Central memory CD8-positive, alpha-beta T cell (primary cell): ENCODE results near the gene CACNA1S.

Experiments used
- ATAC-seq: fragments of 150-1000 bp; cut with Tn5 transposase; replicated peaks from 2 replicates; pipeline ENCODE4 v1.10.0; 2022; ENCODE audit warnings: mild to moderate bottlenecking, moderate FRiP score, moderate number of reproducible peaks; ENCODE audit not compliant: poor library complexity, severe bottlenecking; ENCODE audit errors: extremely low read depth
- DNase-seq, 2 donors: peaks; one replicate each; pipeline ENCODE4 v3.0.0; 2021; ENCODE audit warnings: low spot score in 2 of 2
- H3K27ac Mint-ChIP-seq: one replicate; pipeline ENCODE4 v1.8.0; 2022; ENCODE audit warnings: low read depth, mild to moderate bottlenecking, moderate library complexity, mixed read lengths
- H3K27me3 Mint-ChIP-seq: one replicate; pipeline ENCODE4 v1.8.0; 2022; ENCODE audit warnings: mixed read lengths
- H3K36me3 Mint-ChIP-seq: one replicate; pipeline ENCODE4 v1.8.0; 2022; ENCODE audit warnings: mild to moderate bottlenecking, moderate library complexity, mixed read lengths; ENCODE audit not compliant: insufficient read depth
- H3K4me1 Mint-ChIP-seq: one replicate; pipeline ENCODE4 v1.8.0; 2022; ENCODE audit warnings: mixed read lengths
- H3K4me3 Mint-ChIP-seq: one replicate; pipeline ENCODE4 v1.8.0; 2022; ENCODE audit warnings: mild to moderate bottlenecking, moderate library complexity, mixed read lengths
- H3K9me3 Mint-ChIP-seq: one replicate; pipeline ENCODE4 v1.8.0; 2022; ENCODE audit warnings: mixed read lengths

The CACNA1S gene

GRCh38 chr1:200999667-201000066 is 112.6 kb downstream of the CACNA1S start:
- DNase-seq, result no peak
- Mint-ChIP-seq H3K27ac (no peak overlapping the region), H3K4me1 (peaks cover 8% of the 10 kb centered on the region), H3K27me3 (no peaks in the 10 kb centered on the region), H3K36me3 (peaks cover 50% of the 10 kb centered on the region), H3K4me3 (no peak overlapping the region), H3K9me3 (no peaks in the 10 kb centered on the region)
- ATAC-seq, result no peak

DNA sequence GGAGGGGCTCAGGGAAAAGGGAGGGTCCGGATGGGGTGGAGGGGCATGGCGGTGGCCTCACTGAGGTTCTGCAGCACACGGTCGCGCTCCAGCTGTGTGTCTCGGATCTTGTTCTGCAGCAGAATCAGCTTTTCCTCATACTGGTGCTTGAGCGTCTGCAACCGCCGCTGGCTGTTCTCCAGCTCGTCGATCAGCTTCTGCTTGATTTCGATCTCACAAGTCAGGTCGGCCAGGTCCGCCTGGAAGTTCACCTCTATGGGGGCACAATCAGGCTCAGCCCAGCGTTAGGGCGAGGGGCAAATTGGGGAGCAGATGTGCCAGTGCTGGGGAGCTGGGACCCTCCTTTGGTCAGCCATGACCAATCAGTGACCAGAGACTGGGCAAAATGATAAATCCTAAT is 113.9 kb downstream of the CACNA1S start:
- Mint-ChIP-seq H3K27me3 (no peaks in the 10 kb centered on the region), H3K27ac (no peak overlapping the region), H3K4me3 (no peak overlapping the region), H3K4me1 (peaks cover 8% of the 10 kb centered on the region), H3K9me3 (no peaks in the 10 kb centered on the region), H3K36me3 (peaks cover 51% of the 10 kb centered on the region)
- DNase-seq, result no peak
- ATAC-seq, result no peak

GRCh38 chr1:200992382-200993048 is 119.7 kb downstream of the CACNA1S start:
- no peak for DNase-seq
- Mint-ChIP-seq H3K4me3 (no peak overlapping the region), H3K27me3 (no peaks in the 10 kb centered on the region), H3K36me3 (peaks cover 35% of the 10 kb centered on the region), H3K9me3 (no peaks in the 10 kb centered on the region), H3K27ac (no peak overlapping the region), H3K4me1 (peaks cover 4% of the 10 kb centered on the region)
- no peak for ATAC-seq

- H3K27ac Mint-ChIP-seq, result no peak overlapping the region
- no peaks in the 10 kb centered on the region for H3K27me3 Mint-ChIP-seq
- H3K4me1 Mint-ChIP-seq, result peaks cover 3% of the 10 kb centered on the region
- no peaks in the 10 kb centered on the region for H3K9me3 Mint-ChIP-seq
- ATAC-seq, result no peak
- H3K36me3 Mint-ChIP-seq, result peaks cover 42% of the 10 kb centered on the region
- no peak for DNase-seq
- H3K4me3 Mint-ChIP-seq, result no peak overlapping the region
Observed at GRCh38 chr1:200991097-200991614, 121.1 kb downstream of the CACNA1S start.

DNA sequence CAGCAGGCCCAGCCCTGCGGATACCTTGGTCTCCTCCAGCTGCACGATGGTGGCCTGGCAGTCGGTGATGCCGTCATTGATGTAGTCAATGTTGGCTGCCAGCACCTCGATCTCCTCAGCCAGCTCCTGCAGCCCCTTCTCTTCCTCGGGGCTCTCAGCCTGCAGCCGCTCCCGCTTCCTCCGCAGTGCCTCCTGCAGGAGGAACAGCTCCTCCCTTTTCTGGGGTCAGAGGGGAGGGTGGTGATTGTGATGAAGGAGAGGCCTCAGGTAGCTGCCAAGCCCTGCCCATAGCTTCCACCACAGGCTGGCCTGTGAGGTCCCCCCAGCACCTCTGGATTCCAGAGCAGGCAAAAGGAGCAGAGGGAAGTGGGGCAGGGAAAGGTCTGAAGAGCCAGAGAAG is 122.1 kb downstream of the CACNA1S start:
- Mint-ChIP-seq H3K27ac (no peak overlapping the region), H3K4me3 (no peak overlapping the region), H3K36me3 (peaks cover 47% of the 10 kb centered on the region), H3K4me1 (no peaks in the 10 kb centered on the region), H3K9me3 (no peaks in the 10 kb centered on the region), H3K27me3 (no peaks in the 10 kb centered on the region)
- ATAC-seq (no peak), DNase-seq (no peak)
